K562 (cell line): ENCODE results near the gene SERPINA5. TPM values are rescaled to one million over a fixed set of nuclear protein-coding genes. Genes with fewer than 3 reads are reported as not detected.
A peak's percentile ranks its signal among the peaks of the same experiment; 100 is the strongest.

Experiments used
- ATAC-seq: fragments of 200-7000 bp; cut with Tn5 transposase; 3 replicates; pipeline ENCODE4 v1.9.1; 2020; ENCODE audit warnings: moderate library complexity
- BruUV-seq: library from RNA; stranded (reverse); fragments of 400-500 nt; replicated peaks from 2 replicates; lab custom pipeline; 2021; lab: Mats Ljungman, UMichigan
- CTCF ChIA-PET: fragments of 300-600 bp; formaldehyde crosslinking; extraction: SDS; loops from one replicate; lab custom pipeline; 2021; ENCODE audit warnings: low intra/inter-chr PET ratio; lab: Yijun Ruan, JAX
- POLR2A ChIA-PET: fragments of 300-600, 350-650 bp; sonication (Branson Sonifier 250); formaldehyde crosslinking; extraction: SDS; loops from one replicate; lab custom pipeline; 2021; ENCODE audit warnings: antibody characterized with exemption, inconsistent platforms; lab: Yijun Ruan, JAX
- DNase-seq, 4 experiments: peaks; one replicate each; pipeline versions ENCODE4 v3.0.0 to v3.0.0-alpha.2; 2011 to 2018; ENCODE audit warnings: low spot score in 3 of 4, mixed read lengths in 3 of 4; ENCODE audit errors: extremely low read depth in 1 of 4
- FAIRE-seq: peaks from 2 replicates; lab custom pipeline; 2011; peaks lifted over from hg19 to GRCh38; lab: Jason Lieb, UNC
- H2AFZ ChIP-seq: 2 replicates; pipeline ENCODE4 v1.6.0; 2011; ENCODE audit warnings: low read depth, low read length, control low read depth, inconsistent platforms
- H3K27ac ChIP-seq: fragments of 200-600 bp; 3 replicates; pipeline ENCODE4 v1.8.0; 2011; ENCODE audit warnings: low read depth, mild to moderate bottlenecking, control low read depth, inconsistent platforms, low read length, moderate library complexity, mixed read lengths; ENCODE audit errors: extremely low read depth
- H3K27me3 ChIP-seq, 2 experiments: fragments of 300-600 bp in 1 of 2; 2 replicates in 1 of 2; 3 replicates in 1 of 2; pipeline versions ENCODE4 v1.6.0 to v1.8.0; 2011; ENCODE audit warnings: inconsistent platforms in 2 of 2, low read length in 2 of 2, mild to moderate bottlenecking in 1 of 2, mixed read lengths in 1 of 2, moderate library complexity in 1 of 2; ENCODE audit not compliant: control insufficient read depth in 2 of 2, insufficient read depth in 2 of 2
- H3K36me3 ChIP-seq: fragments of 300-600 bp; 3 replicates; pipeline ENCODE4 v1.8.0; 2011; ENCODE audit warnings: mild to moderate bottlenecking, low read length, inconsistent platforms; ENCODE audit not compliant: control insufficient read depth, insufficient read depth
- H3K4me1 ChIP-seq, 2 experiments: fragments of 200-600 bp in 1 of 2; replicated peaks in 1 of 2; 2 replicates in 1 of 2; 3 replicates in 1 of 2; pipeline versions ENCODE4 v1.5.1 to v1.8.0; 2011; ENCODE audit warnings: inconsistent platforms in 2 of 2, low read length in 2 of 2, mild to moderate bottlenecking in 1 of 2, mixed read lengths in 1 of 2, moderate library complexity in 1 of 2; ENCODE audit not compliant: control insufficient read depth in 2 of 2, insufficient read depth in 2 of 2
- H3K4me2 ChIP-seq: 2 replicates; pipeline ENCODE4 v1.6.1; 2011; ENCODE audit warnings: low read length, control low read depth, inconsistent platforms, mixed read lengths; ENCODE audit not compliant: insufficient read depth
- H3K4me3 ChIP-seq: fragments of 200-600 bp; sonication (generic), shearing (Covaris generic); 2 replicates; pipeline ENCODE4 v1.5.1; 2016; ENCODE audit warnings: control low read depth, inconsistent platforms
- H3K79me2 ChIP-seq: fragments of 200-600 bp; 3 replicates; pipeline ENCODE4 v1.8.0; 2011; ENCODE audit warnings: low read length, inconsistent platforms; ENCODE audit not compliant: control insufficient read depth, insufficient read depth
- H3K9ac ChIP-seq, 2 experiments: 2 replicates each; pipeline versions ENCODE4 v1.6.0 to v1.6.1; 2011; ENCODE audit warnings: low read depth in 2 of 2, low read length in 2 of 2, control low read depth in 1 of 2, inconsistent platforms in 1 of 2, mild to moderate bottlenecking in 1 of 2, mixed read lengths in 1 of 2; ENCODE audit not compliant: insufficient read depth in 1 of 2
- H3K9me1 ChIP-seq: one replicate; pipeline ENCODE4 v1.6.0; 2011; ENCODE audit warnings: inconsistent platforms, mild to moderate bottlenecking, low read length, moderate library complexity; ENCODE audit not compliant: control insufficient read depth, insufficient read depth
- H3K9me3 ChIP-seq: replicated peaks from 2 replicates; pipeline ENCODE4 v1.5.1; 2011; ENCODE audit warnings: low read depth, low read length, inconsistent platforms; ENCODE audit not compliant: control insufficient read depth, insufficient read depth
- H4K20me1 ChIP-seq: replicated peaks from 2 replicates; pipeline ENCODE4 v1.6.1; 2011; ENCODE audit warnings: low read length, inconsistent platforms, mixed read lengths; ENCODE audit not compliant: control insufficient read depth, insufficient read depth
- CAMTA2 ChIP-seq: fragments of 250-450 bp; sonication (Bioruptor Pico); conservative IDR thresholded peaks from 2 replicates; pipeline ENCODE4 v1.5.1; 2022
- CREBBP ChIP-seq: IDR thresholded peaks from one replicate; pipeline ENCODE4 v1.6.1; 2012; ENCODE audit warnings: low read depth, mild to moderate bottlenecking, control low read depth, inconsistent platforms, low read length
- GABPA ChIP-seq: fragments of 200-800 bp; sonication (Bioruptor generic); conservative IDR thresholded peaks from 2 replicates; pipeline ENCODE4 v1.6.1; 2016; ENCODE audit warnings: low read depth, missing genetic modification characterization, missing compliant biosample characterization
- MCM2 ChIP-seq: fragments of 450-650 bp; IDR thresholded peaks from 2 replicates; pipeline ENCODE4 v1.6.1; 2017; ENCODE audit warnings: low read depth, mild to moderate bottlenecking
- RFX1 ChIP-seq: fragments of 450-650 bp; IDR thresholded peaks from 2 replicates; pipeline ENCODE4 v1.6.1; 2016; ENCODE audit warnings: mild to moderate bottlenecking, moderate library complexity
- ZNF174 ChIP-seq: fragments of 250-450 bp; sonication (Bioruptor Pico); IDR thresholded peaks from 2 replicates; pipeline ENCODE4 v1.4.0; 2020; ENCODE audit warnings: mild to moderate bottlenecking
- ZNF551 ChIP-seq: fragments of 250-450 bp; sonication (Bioruptor Pico); IDR thresholded peaks from 2 replicates; pipeline ENCODE4 v1.5.0; 2021; ENCODE audit warnings: mild to moderate bottlenecking, moderate library complexity
- ZNF583 ChIP-seq: fragments of 250-450 bp; sonication (Bioruptor Pico); IDR thresholded peaks from 2 replicates; pipeline ENCODE4 v1.4.0; 2020
- WGBS: fragments of 100-300 bp; shearing (Covaris generic); methylation state at CpG from one replicate; pipeline ENCODE4 v1.1.6; 2016; ENCODE audit warnings: low coverage, mixed read lengths; ENCODE audit not compliant: insufficient coverage; ENCODE audit errors: missing lambda C conversion rate; 5-methylcytosine and 5-hydroxymethylcytosine counted together
- in situ Hi-C: fragments of 300-500 bp; cut with MboI; formaldehyde crosslinking; loops from 4 replicates; pipeline ENCODE4 v1.15.0; 2018; ENCODE audit warnings: inconsistent platforms, mixed read lengths
- intact Hi-C: fragments of 100-400 bp; cut with micrococcal nuclease; formaldehyde crosslinking; loops from 2 replicates; pipeline ENCODE4 v1.14.2; 2022
- polyA plus RNA-seq, 8 experiments: library from polyadenylated mRNA; depleted of rRNA in 4 of 8; stranded (reverse) in 5 of 8; unstranded in 3 of 8; fragments of >200 nt; fragmentation: Nextera tagmentation in 2 of 8; fragmentation: Illumina TruSeq in 1 of 8; extraction: Ambion mirVana in 2 of 8; extraction: Trizol in 1 of 8; gene quantifications; 2 replicates each; pipeline versions ENCODE4 v1.2.1 to v1.2.3, GENCODE V29; 2011 to 2014; ENCODE audit warnings: inconsistent platforms in 1 of 8, missing spikeins in 1 of 8
- total RNA-seq, 7 experiments: library from RNA; depleted of rRNA in 6 of 7; stranded (reverse); fragments of >200 nt in 6 of 7; fragmentation: Illumina TruSeq in 2 of 7; extraction: Trizol in 2 of 7; gene quantifications; 2 replicates each; pipeline versions ENCODE4 v1.2.1 to v1.2.3, GENCODE V29; 2011 to 2021; ENCODE audit warnings: low replicate concordance in 1 of 7

Gene SERPINA5
- total and polyA plus RNA-seq, 9 of the 15 experiments (the other 6 are each of a cell fraction or from before 2014, with no cell fraction given): 0.38 TPM; not detected in 8

- in situ Hi-C loops (no loop called here), intact Hi-C loops (no loop called here)
- DNase-seq (peak in 1 of 4 experiments; percentile 2), FAIRE-seq (no peak), ATAC-seq (no peak)
- no peak for TF ChIP-seq ZNF551
- peak; percentile 76 for TF ChIP-seq RFX1
- TF ChIP-seq CREBBP: no peak
- no peak for TF ChIP-seq GABPA (tag)
- TF ChIP-seq ZNF583 (CRISPR knock-in tag): no peak
- TF ChIP-seq CAMTA2 (CRISPR knock-in tag): no peak
- TF ChIP-seq MCM2: no peak
- TF ChIP-seq ZNF174 (CRISPR knock-in tag): no peak
- BruUV-seq: no TSS peak
- peaks cover 0 to 6% of the 10 kb centered on the region in 2 experiments; a peak in 2 of 5 replicates for H3K27me3 ChIP-seq
- H3K4me2 ChIP-seq: no peak overlapping the region
- no peaks in the 10 kb centered on the region for H3K36me3 ChIP-seq
- H3K9me3 ChIP-seq: no peaks in the 10 kb centered on the region
- CTCF ChIA-PET: no interaction called here
- no peak overlapping the region for H2AFZ ChIP-seq
- WGBS: 2% methylated on average over 9 of the region's 15 CpGs
- no peaks in the 10 kb centered on the region for H3K79me2 ChIP-seq
- no peak overlapping the region for H3K4me3 ChIP-seq
- H3K9me1 ChIP-seq: no peaks in the 10 kb centered on the region
- no peak overlapping the region for H3K9ac ChIP-seq
- POLR2A ChIA-PET: no interaction called here
- H3K27ac ChIP-seq: no peak overlapping the region
- no peaks in the 10 kb centered on the region for H4K20me1 ChIP-seq
- no peaks in the 10 kb centered on the region for H3K4me1 ChIP-seq
These were observed 35.9 kb upstream of the SERPINA5 start for GRCh38 chr14:94545131-94545841.
